B cell (primary cell): ENCODE data around the gene SENP5. TPM values are rescaled to one million over a fixed set of nuclear protein-coding genes. Genes with fewer than 3 reads are reported as not detected.
A peak's percentile ranks its signal among the peaks of the same experiment; 100 is the strongest.

Source experiments
- ATAC-seq: fragments of 200-7000 bp; cut with Tn5 transposase; one replicate; pipeline ENCODE4 v1.10.0; 2021; ENCODE audit warnings: low read depth, mild to moderate bottlenecking, moderate number of reproducible peaks, moderate library complexity
- CTCF ChIA-PET: fragments of 350-600 bp; sonication (Branson Sonifier 250); formaldehyde crosslinking; loops from one replicate; lab custom pipeline; 2021; ENCODE audit warnings: antibody characterized with exemption, inconsistent platforms; lab: Charles Lee
- POLR2A ChIA-PET: fragments of 350-600 bp; sonication (Branson Sonifier 250); formaldehyde crosslinking; loops from one replicate; lab custom pipeline; 2021; ENCODE audit warnings: antibody characterized with exemption; lab: Charles Lee
- DNase-seq: peaks from one replicate; pipeline ENCODE4 v3.0.0; 2013
- H2AFZ ChIP-seq: 2 replicates; pipeline ENCODE4 v1.6.1; 2012; ENCODE audit warnings: mild to moderate bottlenecking, low read depth, low read length; ENCODE audit not compliant: insufficient read depth, poor library complexity, severe bottlenecking
- H3K27ac ChIP-seq, 2 donors: 1 replicate in 1 of 2; 2 replicates in 1 of 2; pipeline ENCODE4 v1.5.1; 2012 to 2013; ENCODE audit warnings: low read length in 2 of 2, mild to moderate bottlenecking in 2 of 2, moderate library complexity in 1 of 2
- H3K27me3 ChIP-seq, 4 experiments: fragments of 200-600 bp in 1 of 4; sonication (generic) in 1 of 4; replicated peaks in 1 of 4; 1 replicate in 2 of 4; 2 replicates in 2 of 4; pipeline versions ENCODE4 v1.6.1 to v1.7.0; 2013 to 2016; ENCODE audit warnings: low read length in 3 of 4, mild to moderate bottlenecking in 2 of 4, mixed read lengths in 1 of 4, moderate library complexity in 1 of 4; ENCODE audit not compliant: insufficient read depth in 4 of 4, control insufficient read depth in 3 of 4; ENCODE audit errors: control extremely low read depth in 1 of 4
- H3K36me3 ChIP-seq, 2 experiments: replicated peaks in 1 of 2; 1 replicate in 1 of 2; 2 replicates in 1 of 2; pipeline versions ENCODE4 v1.6.1 to v1.7.1; 2013; ENCODE audit warnings: low read length in 1 of 2; ENCODE audit not compliant: insufficient read depth in 2 of 2, control insufficient read depth in 1 of 2; ENCODE audit errors: control extremely low read depth in 1 of 2, extremely low read depth in 1 of 2
- H3K4me1 ChIP-seq, 2 donors: fragments of 200-600 bp in 1 of 2; sonication (generic) in 1 of 2; 1 replicate in 1 of 2; 2 replicates in 1 of 2; pipeline versions ENCODE4 v1.5.1 to v1.6.1; 2013 to 2017; ENCODE audit warnings: low read length in 2 of 2; ENCODE audit not compliant: control insufficient read depth in 2 of 2, insufficient read depth in 2 of 2
- H3K4me2 ChIP-seq: replicated peaks from 2 replicates; pipeline ENCODE3; 2012; ENCODE audit warnings: mild to moderate bottlenecking, low read depth, low read length; ENCODE audit not compliant: poor library complexity, severe bottlenecking
- H3K4me3 ChIP-seq, 5 experiments: fragments of 200-600 bp in 1 of 5; sonication (generic) in 1 of 5; 1 replicate in 3 of 5; 2 replicates in 2 of 5; pipeline versions ENCODE4 v1.5.1 to v1.7.0; 2011 to 2016; ENCODE audit warnings: low read length in 4 of 5, mild to moderate bottlenecking in 4 of 5, low read depth in 2 of 5, control low read depth in 1 of 5, moderate library complexity in 1 of 5; ENCODE audit not compliant: insufficient read depth in 1 of 5; ENCODE audit errors: control extremely low read depth in 1 of 5, extremely low read depth in 1 of 5
- H3K79me2 ChIP-seq: fragments of 200-600 bp; sonication (generic); one replicate; pipeline ENCODE4 v1.6.0; 2016; ENCODE audit warnings: low read length; ENCODE audit not compliant: control insufficient read depth, insufficient read depth
- H3K9ac ChIP-seq: fragments of 200-600 bp; sonication (generic); 2 replicates; pipeline ENCODE4 v1.6.1; 2017; ENCODE audit warnings: mild to moderate bottlenecking, low read length, moderate library complexity
- H3K9me3 ChIP-seq, 3 donors: one replicate each; pipeline versions ENCODE4 v1.6.1 to v1.7.1; 2013; ENCODE audit warnings: low read length in 2 of 3; ENCODE audit not compliant: control insufficient read depth in 2 of 3, insufficient read depth in 1 of 3; ENCODE audit errors: control extremely low read depth in 1 of 3
- H4K20me1 ChIP-seq: 2 replicates; pipeline ENCODE4 v1.6.0; 2012; ENCODE audit warnings: mild to moderate bottlenecking, low read length; ENCODE audit not compliant: insufficient read depth, control insufficient read depth, poor library complexity, severe bottlenecking
- H3K27ac Mint-ChIP-seq: one replicate; pipeline ENCODE4 v1.8.0; 2021; ENCODE audit warnings: mixed read lengths
- H3K27me3 Mint-ChIP-seq: one replicate; pipeline ENCODE4 v1.8.0; 2021; ENCODE audit warnings: mixed read lengths
- H3K4me1 Mint-ChIP-seq: one replicate; pipeline ENCODE4 v1.8.0; 2021; ENCODE audit warnings: mixed read lengths
- H3K4me3 Mint-ChIP-seq: one replicate; pipeline ENCODE4 v1.8.0; 2021; ENCODE audit warnings: mixed read lengths
- H3K9me3 Mint-ChIP-seq: one replicate; pipeline ENCODE4 v1.8.0; 2022; ENCODE audit warnings: mixed read lengths; ENCODE audit not compliant: insufficient read depth
- EZH2 ChIP-seq: IDR thresholded peaks from 2 replicates; pipeline ENCODE4 v1.6.1; 2012; ENCODE audit warnings: borderline replicate concordance, low read depth, mild to moderate bottlenecking, moderate library complexity, low read length; ENCODE audit not compliant: insufficient read depth, poor library complexity, severe bottlenecking
- WGBS: methylation state at CpG from one replicate; pipeline ENCODE4 v1.1.5; 2013; ENCODE audit warnings: missing lambda C conversion rate; ENCODE audit not compliant: insufficient coverage; 5-methylcytosine and 5-hydroxymethylcytosine counted together
- intact Hi-C: fragments of 100-400 bp; cut with micrococcal nuclease; formaldehyde crosslinking; loops from one replicate; pipeline ENCODE4 v1.10.0; 2022
- polyA plus RNA-seq: library from polyadenylated mRNA; depleted of rRNA; stranded (reverse); fragments of >200 nt; gene quantifications from 2 replicates; pipeline ENCODE4 v1.2.3, GENCODE V29; 2012
- total RNA-seq, 2 donors: library from RNA; stranded (reverse); fragments of 120-200 nt in 1 of 2; gene quantifications; 1 replicate in 1 of 2; 2 replicates in 1 of 2; pipeline versions ENCODE4 v1.2.3 to v1.2.4, GENCODE V29; 2013 to 2022
- TF ChIP-seq, protein P1 (sequence below): fragments of 200-600 bp; IDR thresholded peaks from one replicate; pipeline ENCODE4 v1.8.0; 2022; ENCODE audit warnings: antibody characterized with exemption, mild to moderate bottlenecking

The SENP5 gene
- total and polyA plus RNA-seq, 2 donors (not counting 1 experiment from before 2014, with no cell fraction given) = 9.2 to 51.5 TPM

DNA sequence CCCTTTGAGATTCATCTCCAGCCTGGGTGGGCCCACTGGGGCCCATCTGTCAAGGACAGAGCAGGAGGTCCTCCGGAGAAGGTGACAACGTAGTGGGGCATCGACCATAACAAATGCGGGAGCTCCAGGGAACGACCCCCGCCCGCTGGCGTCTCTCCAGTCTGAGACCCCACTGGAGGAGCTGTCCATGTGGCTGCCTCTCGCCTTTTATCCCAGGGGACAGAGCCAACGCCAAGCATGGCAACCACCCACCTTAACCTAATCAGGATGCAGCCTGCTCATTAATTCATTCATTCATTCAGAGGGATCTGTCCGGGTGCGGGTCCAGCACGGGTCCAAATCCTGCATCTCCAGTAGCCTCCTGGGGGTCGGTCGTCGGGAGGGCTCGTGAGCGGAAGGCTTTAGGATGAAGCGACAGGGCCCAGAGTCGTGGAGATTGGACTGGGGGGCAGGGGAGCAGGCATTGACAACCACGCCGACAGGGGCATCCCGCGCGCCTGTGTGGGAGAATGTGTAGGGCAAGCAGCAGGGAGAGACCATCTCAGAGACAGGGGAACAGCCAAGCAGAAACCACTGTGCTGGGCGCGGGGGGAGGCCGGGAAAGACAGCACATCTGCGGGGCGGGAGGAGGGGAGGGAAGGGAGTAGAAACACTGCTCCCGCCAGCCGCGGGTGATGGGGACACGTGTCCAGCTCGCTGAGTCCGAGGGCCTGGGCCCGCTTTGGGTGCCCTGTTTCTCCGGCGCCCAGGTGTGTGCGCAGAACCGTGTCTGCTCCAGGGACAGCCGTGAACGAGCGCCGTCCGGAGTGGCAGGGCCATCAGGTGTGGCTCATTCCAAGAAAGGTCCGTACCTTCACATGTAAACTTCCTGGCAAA is 99.0 kb downstream of the SENP5 start:
- peak overlapping the region; percentile 44 for H3K4me3 Mint-ChIP-seq
- H3K9me3 ChIP-seq = no peaks in the 10 kb centered on the region
- CTCF ChIA-PET = no interaction called here
- no peak overlapping the region for H3K27ac Mint-ChIP-seq
- DNase-seq (no peak), ATAC-seq (no peak)
- H3K9me3 Mint-ChIP-seq = no peaks in the 10 kb centered on the region
- 92% methylated on average over 47 of the region's 47 CpGs for WGBS
- peaks cover 11 to 26% of the 10 kb centered on the region in 2 donors for H3K4me1 ChIP-seq
- POLR2A ChIA-PET = interaction anchor here (0.5 kb wide), 1 partner anchor 276 kb away, joined by 3 read pairs; no protein-coding TSS in a partner anchor
- H3K36me3 ChIP-seq = no peaks in the 10 kb centered on the region
- H3K4me3 ChIP-seq = no peak overlapping the region
- no peaks in the 10 kb centered on the region for H3K79me2 ChIP-seq
- peaks cover 5% of the 10 kb centered on the region for H3K27me3 Mint-ChIP-seq
- no peak overlapping the region for H3K4me2 ChIP-seq
- H2AFZ ChIP-seq = no peak overlapping the region
- H4K20me1 ChIP-seq = no peaks in the 10 kb centered on the region
- intact Hi-C loops = no loop called here
- H3K27me3 ChIP-seq = peaks cover 0 to 4% (median 1%) of the 10 kb centered on the region in 4 experiments
- no peak overlapping the region for H3K9ac ChIP-seq
- peaks cover 37% of the 10 kb centered on the region for H3K4me1 Mint-ChIP-seq
- TF ChIP-seq EZH2 = no peak
- TF ChIP-seq, protein P1, sequence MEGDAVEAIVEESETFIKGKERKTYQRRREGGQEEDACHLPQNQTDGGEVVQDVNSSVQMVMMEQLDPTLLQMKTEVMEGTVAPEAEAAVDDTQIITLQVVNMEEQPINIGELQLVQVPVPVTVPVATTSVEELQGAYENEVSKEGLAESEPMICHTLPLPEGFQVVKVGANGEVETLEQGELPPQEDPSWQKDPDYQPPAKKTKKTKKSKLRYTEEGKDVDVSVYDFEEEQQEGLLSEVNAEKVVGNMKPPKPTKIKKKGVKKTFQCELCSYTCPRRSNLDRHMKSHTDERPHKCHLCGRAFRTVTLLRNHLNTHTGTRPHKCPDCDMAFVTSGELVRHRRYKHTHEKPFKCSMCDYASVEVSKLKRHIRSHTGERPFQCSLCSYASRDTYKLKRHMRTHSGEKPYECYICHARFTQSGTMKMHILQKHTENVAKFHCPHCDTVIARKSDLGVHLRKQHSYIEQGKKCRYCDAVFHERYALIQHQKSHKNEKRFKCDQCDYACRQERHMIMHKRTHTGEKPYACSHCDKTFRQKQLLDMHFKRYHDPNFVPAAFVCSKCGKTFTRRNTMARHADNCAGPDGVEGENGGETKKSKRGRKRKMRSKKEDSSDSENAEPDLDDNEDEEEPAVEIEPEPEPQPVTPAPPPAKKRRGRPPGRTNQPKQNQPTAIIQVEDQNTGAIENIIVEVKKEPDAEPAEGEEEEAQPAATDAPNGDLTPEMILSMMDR = no peak
- H3K27ac ChIP-seq = no peak overlapping the region
